IMR-90 (cell line): ENCODE measurements around the gene PTMS. TPM values are rescaled to one million over a fixed set of nuclear protein-coding genes. Genes with fewer than 3 reads are reported as not detected.

Experiments used
- ATAC-seq: fragments of 200-7000 bp; cut with Tn5 transposase; 2 replicates; pipeline ENCODE4 v1.9.1; 2020; ENCODE audit warnings: low read depth, mild to moderate bottlenecking, moderate library complexity
- BruUV-seq: library from RNA; stranded (reverse); fragments of 400-500 nt; replicated peaks from 2 replicates; lab custom pipeline; 2021; lab: Mats Ljungman, UMichigan
- CTCF ChIA-PET: fragments of 300-600 bp; formaldehyde crosslinking; extraction: SDS; loops from one replicate; lab custom pipeline; 2021; ENCODE audit warnings: antibody characterized with exemption; lab: Yijun Ruan, JAX
- POLR2A ChIA-PET: fragments of 300-600 bp; sonication (Branson Sonifier 250); formaldehyde crosslinking; loops from one replicate; lab custom pipeline; 2022; ENCODE audit warnings: antibody characterized with exemption; ENCODE audit not compliant: unreplicated experiment; lab: Charles Lee
- DNase-seq: peaks from one replicate; pipeline ENCODE4 v3.0.0; 2013
- H2AFZ ChIP-seq: replicated peaks from 2 replicates; pipeline ENCODE3; 2013; ENCODE audit warnings: low read length, mild to moderate bottlenecking; ENCODE audit not compliant: poor library complexity
- H2AK5ac ChIP-seq: 2 replicates; pipeline ENCODE4 v1.6.1; 2013; ENCODE audit warnings: low read depth, low read length, inconsistent platforms
- H2AK9ac ChIP-seq: replicated peaks from 2 replicates; pipeline ENCODE3; 2013; ENCODE audit warnings: mild to moderate bottlenecking, low read depth, low read length, moderate library complexity; ENCODE audit not compliant: poor library complexity
- H2BK120ac ChIP-seq: 2 replicates; pipeline ENCODE4 v1.6.1; 2013; ENCODE audit warnings: low read depth, low read length, inconsistent platforms
- H2BK15ac ChIP-seq: 3 replicates; pipeline ENCODE4 v1.6.1; 2013; ENCODE audit warnings: low read depth, low read length, inconsistent platforms
- H2BK20ac ChIP-seq: 2 replicates; pipeline ENCODE4 v1.6.1; 2013; ENCODE audit warnings: low read depth, mild to moderate bottlenecking, inconsistent platforms, low read length, moderate library complexity
- H2BK5ac ChIP-seq: 2 replicates; pipeline ENCODE4 v1.6.1; 2013; ENCODE audit warnings: mild to moderate bottlenecking, low read depth, low read length, inconsistent platforms; ENCODE audit not compliant: poor library complexity, severe bottlenecking
- H3K14ac ChIP-seq: replicated peaks from 2 replicates; pipeline ENCODE4 v1.6.1; 2013; ENCODE audit warnings: low read depth, low read length, inconsistent platforms
- H3K18ac ChIP-seq: 2 replicates; pipeline ENCODE4 v1.6.1; 2013; ENCODE audit warnings: low read depth, low read length, control low read depth
- H3K23ac ChIP-seq: 2 replicates; pipeline ENCODE4 v1.6.1; 2013; ENCODE audit warnings: low read depth, low read length, inconsistent platforms
- H3K27ac ChIP-seq: 2 replicates; pipeline ENCODE4 v1.5.1; 2013; ENCODE audit warnings: mild to moderate bottlenecking, control low read depth, low read length; ENCODE audit not compliant: insufficient read depth
- H3K27me3 ChIP-seq: 2 replicates; pipeline ENCODE4 v1.6.1; 2013; ENCODE audit warnings: low read length; ENCODE audit not compliant: control insufficient read depth, insufficient read depth
- H3K36me3 ChIP-seq: 2 replicates; pipeline ENCODE4 v1.6.1; 2013; ENCODE audit warnings: low read length, mixed read lengths; ENCODE audit not compliant: control insufficient read depth, insufficient read depth
- H3K4ac ChIP-seq: 2 replicates; pipeline ENCODE4 v1.6.1; 2013; ENCODE audit warnings: low read depth, low read length, inconsistent platforms
- H3K4me1 ChIP-seq: 2 replicates; pipeline ENCODE4 v1.6.1; 2013; ENCODE audit warnings: low read length, mixed read lengths; ENCODE audit not compliant: control insufficient read depth, insufficient read depth
- H3K4me2 ChIP-seq: 2 replicates; pipeline ENCODE4 v1.6.1; 2013; ENCODE audit warnings: low read depth, mild to moderate bottlenecking, control low read depth, low read length, moderate library complexity
- H3K4me3 ChIP-seq: 2 replicates; pipeline ENCODE4 v1.5.1; 2013; ENCODE audit warnings: low read depth, mild to moderate bottlenecking, control low read depth, low read length, moderate library complexity; ENCODE audit not compliant: insufficient read depth
- H3K56ac ChIP-seq: 2 replicates; pipeline ENCODE4 v1.6.1; 2013; ENCODE audit warnings: low read length, inconsistent platforms; ENCODE audit not compliant: insufficient read depth; ENCODE audit errors: extremely low read depth
- H3K79me1 ChIP-seq, 2 experiments: 2 replicates each; pipeline ENCODE4 v1.6.1; 2013; ENCODE audit warnings: low read length in 2 of 2, inconsistent platforms in 1 of 2, low read depth in 1 of 2
- H3K9ac ChIP-seq: 2 replicates; pipeline ENCODE4 v1.6.1; 2013; ENCODE audit warnings: low read depth, low read length, control low read depth
- H3K9me1 ChIP-seq: 2 replicates; pipeline ENCODE4 v1.6.1; 2013; ENCODE audit warnings: low read length, inconsistent platforms; ENCODE audit not compliant: insufficient read depth
- H3K9me3 ChIP-seq: 2 replicates; pipeline ENCODE4 v1.6.1; 2013; ENCODE audit warnings: low read length; ENCODE audit not compliant: control insufficient read depth, insufficient read depth
- H4K20me1 ChIP-seq: 2 replicates; pipeline ENCODE4 v1.6.1; 2013; ENCODE audit warnings: low read length, inconsistent platforms; ENCODE audit not compliant: insufficient read depth
- H4K5ac ChIP-seq: 2 replicates; pipeline ENCODE4 v1.6.1; 2013; ENCODE audit warnings: mild to moderate bottlenecking, low read depth, low read length, control low read depth
- H4K8ac ChIP-seq, 2 experiments: 2 replicates each; pipeline ENCODE4 v1.6.1; 2013; ENCODE audit warnings: low read depth in 2 of 2, low read length in 2 of 2, control low read depth in 1 of 2, inconsistent platforms in 1 of 2
- H4K91ac ChIP-seq: 2 replicates; pipeline ENCODE4 v1.6.1; 2013; ENCODE audit warnings: low read depth, low read length, inconsistent platforms; ENCODE audit not compliant: insufficient read depth
- RAD21 ChIP-seq: IDR thresholded peaks from 2 replicates; pipeline ENCODE4 v1.6.1; 2012; ENCODE audit warnings: low read length, improper control_type of control experiment
- RFX5 ChIP-seq: IDR thresholded peaks from 2 replicates; pipeline ENCODE4 v1.8.0; 2012; ENCODE audit warnings: low read depth, mild to moderate bottlenecking, low read length, moderate library complexity
- WGBS, 2 experiments: methylation state at CpG; one replicate each; pipeline versions ENCODE4 v1.1.5 to v1.1.7; 2013; ENCODE audit warnings: missing lambda C conversion rate in 2 of 2; ENCODE audit not compliant: insufficient read length in 1 of 2; ENCODE audit errors: extremely low coverage in 2 of 2; 5-methylcytosine and 5-hydroxymethylcytosine counted together
- dilution Hi-C: fragments of 300-500 bp; cut with HindIII; formaldehyde crosslinking; loops from one replicate; pipeline ENCODE4 v1.14.3; 2018; ENCODE audit warnings: low sequenced_read_pairs; ENCODE audit not compliant: unreplicated experiment
- in situ Hi-C: fragments of 300-500 bp; cut with MboI; formaldehyde crosslinking; loops from 3 replicates; pipeline ENCODE4 v1.14.3; 2019; ENCODE audit warnings: low sequenced_read_pairs, inconsistent platforms, mixed read lengths
- intact Hi-C: fragments of 100-400 bp; cut with micrococcal nuclease; formaldehyde crosslinking; loops from 2 replicates; pipeline ENCODE4 v1.10.0; 2022
- polyA plus RNA-seq, 3 experiments: library from polyadenylated mRNA; depleted of rRNA; stranded (reverse); fragments of >200 nt; gene quantifications; 2 replicates each; pipeline ENCODE4 v1.2.3, GENCODE V29; 2012; ENCODE audit warnings: low replicate concordance in 1 of 3
- total RNA-seq: library from RNA; depleted of rRNA; stranded (reverse); fragments of >200 nt; gene quantifications from 2 replicates; pipeline ENCODE4 v1.2.3, GENCODE V29; 2012

The PTMS gene
- total and polyA plus RNA-seq, 2 of the 4 experiments (the other 2 are of a cell fraction): 17.2 to 275 TPM

DNA sequence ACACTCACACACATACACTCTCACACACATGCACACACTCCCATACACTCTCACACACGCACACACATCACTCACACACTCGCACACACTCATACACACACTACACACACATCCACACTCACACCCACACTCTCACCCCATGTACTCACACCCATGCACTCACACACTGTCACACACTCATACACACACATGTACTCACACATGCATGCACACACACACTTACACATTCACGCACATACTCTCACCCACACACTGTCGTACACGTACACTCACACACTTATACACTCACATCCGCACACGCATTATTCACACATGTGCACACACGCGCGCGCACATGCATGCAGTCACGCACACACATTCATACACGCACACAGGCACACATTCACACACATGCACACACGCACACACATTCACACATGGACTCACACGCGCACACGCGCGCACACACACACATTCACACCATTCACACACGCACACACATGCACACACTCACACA, 51.5 kb downstream of the PTMS start:
- intact Hi-C loops (no loop called here), in situ Hi-C loops (no loop called here), dilution Hi-C loops (no loop called here)
- no peak overlapping the region for H4K91ac ChIP-seq
- BruUV-seq: no TSS peak
- no peak overlapping the region for H4K8ac ChIP-seq
- H3K4me2 ChIP-seq: no peak overlapping the region
- peak overlapping the region; percentile 64 for H2BK5ac ChIP-seq
- no peak for DNase-seq
- no peak overlapping the region for H4K5ac ChIP-seq
- peak overlapping the region; percentile 21 for H2AK9ac ChIP-seq
- H3K4ac ChIP-seq: no peak overlapping the region
- H2BK120ac ChIP-seq: no peak overlapping the region
- H2BK20ac ChIP-seq: no peak overlapping the region
- no peak overlapping the region for H3K18ac ChIP-seq
- H3K27ac ChIP-seq: no peak overlapping the region
- H3K79me1 ChIP-seq: peaks cover 0 to 3% of the 10 kb centered on the region in 2 experiments; a peak in 1 of 4 replicates
- H3K36me3 ChIP-seq: peaks cover 3% of the 10 kb centered on the region
- 94 to 100% methylated on average over 3 to 16 of the region's 20 CpGs for WGBS, 2 experiments
- H3K4me1 ChIP-seq: peaks cover 10% of the 10 kb centered on the region; the same call in 1 of the 2 replicates
- H3K56ac ChIP-seq: no peak overlapping the region
- no peak for TF ChIP-seq RAD21
- TF ChIP-seq RFX5: no peak
- no peak overlapping the region for H3K4me3 ChIP-seq
- ATAC-seq: no peak
- H2AK5ac ChIP-seq: no peak overlapping the region; the same call in 1 of the 2 replicates
- POLR2A ChIA-PET: no interaction called here
- CTCF ChIA-PET: no interaction called here
- H3K14ac ChIP-seq: no peak overlapping the region
- peaks cover 4% of the 10 kb centered on the region; the same call in 1 of the 2 replicates for H3K27me3 ChIP-seq
- H2AFZ ChIP-seq: no peak overlapping the region
- no peak overlapping the region for H3K23ac ChIP-seq
- H3K9ac ChIP-seq: no peak overlapping the region
- no peak overlapping the region for H2BK15ac ChIP-seq
- no peaks in the 10 kb centered on the region for H3K9me3 ChIP-seq
- H4K20me1 ChIP-seq: no peaks in the 10 kb centered on the region
- peaks cover 4% of the 10 kb centered on the region; the same call in 1 of the 2 replicates for H3K9me1 ChIP-seq
